DMS79 (cell line): ENCODE data around the gene KDM3A.

Experiments used
- DNase-seq: peaks from one replicate; lab custom pipeline; 2025; lab: John Stamatoyannopoulos, UW

KDM3A gene

DNA sequence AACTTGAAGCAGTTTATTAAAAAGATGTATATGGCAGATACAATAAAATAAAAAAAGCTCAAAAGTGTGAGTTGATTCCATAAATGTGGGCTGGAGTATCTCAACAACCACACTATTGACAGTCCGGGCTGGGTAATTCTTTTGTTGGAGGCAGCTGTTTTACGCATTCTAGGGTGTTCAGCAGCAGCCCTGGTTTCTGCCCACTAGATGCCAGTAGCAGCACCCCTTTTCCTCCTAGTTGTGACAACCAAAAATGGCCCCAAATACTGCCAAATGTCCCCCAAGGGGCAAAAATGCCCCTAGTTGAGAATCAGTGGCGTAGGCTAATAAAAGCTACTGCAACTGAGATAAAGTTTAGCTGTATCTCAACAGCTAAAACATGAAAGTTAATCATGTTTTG lies 77.3 kb downstream of the KDM3A start:
- no peak for DNase-seq

DNA sequence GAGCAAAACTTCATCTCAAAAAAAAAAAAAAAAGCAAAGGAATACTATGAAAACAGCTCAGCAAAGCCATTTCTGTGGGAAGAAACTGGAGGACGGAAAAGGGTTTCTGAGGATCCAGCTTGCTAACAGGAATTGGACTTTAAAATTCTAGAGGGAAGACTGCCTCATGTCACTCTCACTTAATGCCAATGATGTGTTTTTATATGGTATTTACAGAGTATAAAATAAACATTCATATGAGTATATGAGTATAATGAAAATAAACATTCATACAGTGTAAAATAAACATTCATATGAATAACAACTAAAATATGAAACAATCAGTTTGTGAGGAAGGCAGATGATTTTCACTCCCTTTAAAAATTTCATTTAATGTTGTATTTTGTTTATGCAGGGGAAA lies 78.2 kb downstream of the KDM3A start:
- DNase-seq = no peak

GRCh38 chr2:86520153-86520552 lies 79.0 kb downstream of the KDM3A start:
- no peak for DNase-seq

GRCh38 chr2:86521922-86522321 lies 80.8 kb downstream of the KDM3A start:
- DNase-seq = no peak

DNA sequence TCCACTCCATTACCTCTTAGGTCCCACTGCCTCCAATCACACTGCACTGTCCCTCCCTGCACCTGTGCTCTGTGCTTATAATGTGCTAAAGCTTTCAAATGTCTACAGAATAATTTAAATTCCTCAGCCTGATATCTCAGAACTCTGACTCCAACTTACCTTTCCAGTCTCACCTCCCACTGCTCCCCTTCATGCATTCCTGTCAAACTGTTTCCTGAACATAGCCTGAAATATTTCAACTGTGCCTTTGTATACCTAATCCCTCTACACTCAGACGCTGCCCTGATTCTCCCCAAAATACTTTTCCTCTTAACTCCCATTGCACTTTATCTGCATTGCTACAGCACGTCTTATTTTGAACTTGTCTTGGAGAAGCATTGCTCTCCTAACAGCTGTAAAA lies 81.5 kb downstream of the KDM3A start:
- DNase-seq = no peak

DNA sequence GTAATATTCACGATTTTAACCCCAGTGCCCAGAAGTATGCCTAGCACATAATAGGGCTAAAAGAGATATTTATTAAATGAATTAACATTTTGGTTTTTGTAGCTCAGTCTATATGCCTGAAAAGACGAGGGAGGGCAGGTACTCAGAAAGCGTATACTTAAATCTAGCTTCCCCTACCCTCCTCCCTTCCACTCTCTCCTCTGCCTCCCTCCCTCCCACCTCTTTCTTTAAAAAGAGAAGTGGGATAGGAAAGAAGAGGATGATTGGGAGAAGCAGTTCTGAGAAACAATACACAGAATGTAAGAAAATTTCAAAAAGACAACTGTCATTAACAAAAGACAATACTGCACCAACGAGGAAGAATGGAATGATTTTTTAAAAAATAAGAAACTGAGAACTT lies 82.3 kb downstream of the KDM3A start:
- DNase-seq = no peak

DNA sequence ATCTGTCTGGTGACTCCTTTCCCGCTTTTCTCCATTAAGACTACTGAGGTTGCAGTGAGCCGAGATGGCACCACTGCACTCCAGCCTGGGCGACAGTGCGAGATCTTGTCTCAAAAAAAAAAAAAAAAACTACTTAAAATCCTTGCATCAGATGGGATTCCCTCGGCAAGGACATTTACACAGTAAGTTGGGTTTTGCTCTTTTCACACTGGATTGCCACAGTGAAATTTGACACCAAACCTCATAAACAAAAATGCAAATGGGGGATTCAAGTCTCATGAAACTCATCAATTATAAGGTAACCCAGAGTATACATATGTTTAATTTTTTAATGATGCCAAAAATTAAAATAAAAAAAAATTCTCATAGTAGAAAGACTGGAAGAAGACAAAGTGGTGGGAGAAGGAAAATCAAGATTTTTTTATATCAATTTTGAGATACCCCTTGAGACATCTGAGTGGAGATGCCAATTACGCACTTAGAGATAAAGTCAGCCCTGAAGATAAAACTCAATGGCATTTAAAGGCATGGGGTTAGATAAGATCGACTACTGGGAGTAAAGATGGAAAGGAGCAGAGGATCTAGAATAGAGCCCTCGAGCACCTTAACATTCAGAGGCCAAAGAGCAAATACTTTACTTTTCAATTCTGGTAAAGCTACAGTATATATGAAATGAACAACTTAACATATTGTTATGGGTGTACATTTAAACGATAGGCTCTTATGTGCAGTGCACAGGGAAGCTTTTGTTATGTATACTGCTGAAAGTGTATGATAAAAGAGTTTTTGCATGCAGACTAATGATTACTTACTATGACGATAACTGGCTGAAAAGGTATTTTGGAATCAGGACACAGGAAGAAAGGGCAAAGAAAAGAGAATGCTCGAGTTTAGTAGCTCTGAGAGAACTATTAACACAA lies 84.5 kb downstream of the KDM3A start:
- DNase-seq = no peak

- no peak for DNase-seq
These were observed 92.4 kb downstream of the KDM3A start for GRCh38 chr2:86533589-86533988.

GRCh38 chr2:86541334-86541733 lies 100.2 kb downstream of the KDM3A start:
- no peak for DNase-seq
